K562 (cell line): Measurements from ENCODE around the gene TMTC2. TPM values are rescaled to one million over a fixed set of nuclear protein-coding genes. Genes with fewer than 3 reads are reported as not detected.

Experiments used
- ATAC-seq: fragments of 200-7000 bp; cut with Tn5 transposase; 3 replicates; pipeline ENCODE4 v1.9.1; 2020; ENCODE audit warnings: moderate library complexity
- BruUV-seq: library from RNA; stranded (reverse); fragments of 400-500 nt; replicated peaks from 2 replicates; lab custom pipeline; 2021; lab: Mats Ljungman, UMichigan
- CTCF ChIA-PET: fragments of 300-600 bp; formaldehyde crosslinking; extraction: SDS; loops from one replicate; lab custom pipeline; 2021; ENCODE audit warnings: low intra/inter-chr PET ratio; lab: Yijun Ruan, JAX
- POLR2A ChIA-PET: fragments of 300-600, 350-650 bp; sonication (Branson Sonifier 250); formaldehyde crosslinking; extraction: SDS; loops from one replicate; lab custom pipeline; 2021; ENCODE audit warnings: antibody characterized with exemption, inconsistent platforms; lab: Yijun Ruan, JAX
- DNase-seq, 4 experiments: peaks; one replicate each; pipeline versions ENCODE4 v3.0.0 to v3.0.0-alpha.2; 2011 to 2018; ENCODE audit warnings: low spot score in 3 of 4, mixed read lengths in 3 of 4; ENCODE audit errors: extremely low read depth in 1 of 4
- FAIRE-seq: peaks from 2 replicates; lab custom pipeline; 2011; peaks lifted over from hg19 to GRCh38; lab: Jason Lieb, UNC
- H2AFZ ChIP-seq: 2 replicates; pipeline ENCODE4 v1.6.0; 2011; ENCODE audit warnings: low read depth, low read length, control low read depth, inconsistent platforms
- H3K27ac ChIP-seq: fragments of 200-600 bp; 3 replicates; pipeline ENCODE4 v1.8.0; 2011; ENCODE audit warnings: low read depth, mild to moderate bottlenecking, control low read depth, inconsistent platforms, low read length, moderate library complexity, mixed read lengths; ENCODE audit errors: extremely low read depth
- H3K27me3 ChIP-seq, 2 experiments: fragments of 300-600 bp in 1 of 2; 2 replicates in 1 of 2; 3 replicates in 1 of 2; pipeline versions ENCODE4 v1.6.0 to v1.8.0; 2011; ENCODE audit warnings: inconsistent platforms in 2 of 2, low read length in 2 of 2, mild to moderate bottlenecking in 1 of 2, mixed read lengths in 1 of 2, moderate library complexity in 1 of 2; ENCODE audit not compliant: control insufficient read depth in 2 of 2, insufficient read depth in 2 of 2
- H3K36me3 ChIP-seq: fragments of 300-600 bp; 3 replicates; pipeline ENCODE4 v1.8.0; 2011; ENCODE audit warnings: mild to moderate bottlenecking, low read length, inconsistent platforms; ENCODE audit not compliant: control insufficient read depth, insufficient read depth
- H3K4me1 ChIP-seq, 2 experiments: fragments of 200-600 bp in 1 of 2; replicated peaks in 1 of 2; 2 replicates in 1 of 2; 3 replicates in 1 of 2; pipeline versions ENCODE4 v1.5.1 to v1.8.0; 2011; ENCODE audit warnings: inconsistent platforms in 2 of 2, low read length in 2 of 2, mild to moderate bottlenecking in 1 of 2, mixed read lengths in 1 of 2, moderate library complexity in 1 of 2; ENCODE audit not compliant: control insufficient read depth in 2 of 2, insufficient read depth in 2 of 2
- H3K4me2 ChIP-seq: 2 replicates; pipeline ENCODE4 v1.6.1; 2011; ENCODE audit warnings: low read length, control low read depth, inconsistent platforms, mixed read lengths; ENCODE audit not compliant: insufficient read depth
- H3K4me3 ChIP-seq: fragments of 200-600 bp; sonication (generic), shearing (Covaris generic); 2 replicates; pipeline ENCODE4 v1.5.1; 2016; ENCODE audit warnings: control low read depth, inconsistent platforms
- H3K79me2 ChIP-seq: fragments of 200-600 bp; 3 replicates; pipeline ENCODE4 v1.8.0; 2011; ENCODE audit warnings: low read length, inconsistent platforms; ENCODE audit not compliant: control insufficient read depth, insufficient read depth
- H3K9ac ChIP-seq, 2 experiments: 2 replicates each; pipeline versions ENCODE4 v1.6.0 to v1.6.1; 2011; ENCODE audit warnings: low read depth in 2 of 2, low read length in 2 of 2, control low read depth in 1 of 2, inconsistent platforms in 1 of 2, mild to moderate bottlenecking in 1 of 2, mixed read lengths in 1 of 2; ENCODE audit not compliant: insufficient read depth in 1 of 2
- H3K9me1 ChIP-seq: one replicate; pipeline ENCODE4 v1.6.0; 2011; ENCODE audit warnings: inconsistent platforms, mild to moderate bottlenecking, low read length, moderate library complexity; ENCODE audit not compliant: control insufficient read depth, insufficient read depth
- H3K9me3 ChIP-seq: replicated peaks from 2 replicates; pipeline ENCODE4 v1.5.1; 2011; ENCODE audit warnings: low read depth, low read length, inconsistent platforms; ENCODE audit not compliant: control insufficient read depth, insufficient read depth
- H4K20me1 ChIP-seq: replicated peaks from 2 replicates; pipeline ENCODE4 v1.6.1; 2011; ENCODE audit warnings: low read length, inconsistent platforms, mixed read lengths; ENCODE audit not compliant: control insufficient read depth, insufficient read depth
- CBFA2T3 ChIP-seq: fragments of 450-650 bp; IDR thresholded peaks from 2 replicates; pipeline ENCODE4 v1.6.1; 2017
- POU5F1 ChIP-seq: fragments of 150-350 bp; IDR thresholded peaks from 2 replicates; pipeline ENCODE4 v1.6.1; 2014; ENCODE audit warnings: borderline replicate concordance, low read length, low read depth, mild to moderate bottlenecking; ENCODE audit not compliant: partially characterized antibody
- RBM39 ChIP-seq: fragments of 200-400 bp; formaldehyde crosslinking; optimal IDR thresholded peaks from 2 replicates; pipeline ENCODE3; 2018; ENCODE audit warnings: low read depth, low read length
- WGBS: fragments of 100-300 bp; shearing (Covaris generic); methylation state at CpG from one replicate; pipeline ENCODE4 v1.1.6; 2016; ENCODE audit warnings: low coverage, mixed read lengths; ENCODE audit not compliant: insufficient coverage; ENCODE audit errors: missing lambda C conversion rate; 5-methylcytosine and 5-hydroxymethylcytosine counted together
- in situ Hi-C: fragments of 300-500 bp; cut with MboI; formaldehyde crosslinking; loops from 4 replicates; pipeline ENCODE4 v1.15.0; 2018; ENCODE audit warnings: inconsistent platforms, mixed read lengths
- intact Hi-C: fragments of 100-400 bp; cut with micrococcal nuclease; formaldehyde crosslinking; loops from 2 replicates; pipeline ENCODE4 v1.14.2; 2022
- polyA plus RNA-seq, 8 experiments: library from polyadenylated mRNA; depleted of rRNA in 4 of 8; stranded (reverse) in 5 of 8; unstranded in 3 of 8; fragments of >200 nt; fragmentation: Nextera tagmentation in 2 of 8; fragmentation: Illumina TruSeq in 1 of 8; extraction: Ambion mirVana in 2 of 8; extraction: Trizol in 1 of 8; gene quantifications; 2 replicates each; pipeline versions ENCODE4 v1.2.1 to v1.2.3, GENCODE V29; 2011 to 2014; ENCODE audit warnings: inconsistent platforms in 1 of 8, missing spikeins in 1 of 8
- total RNA-seq, 7 experiments: library from RNA; depleted of rRNA in 6 of 7; stranded (reverse); fragments of >200 nt in 6 of 7; fragmentation: Illumina TruSeq in 2 of 7; extraction: Trizol in 2 of 7; gene quantifications; 2 replicates each; pipeline versions ENCODE4 v1.2.1 to v1.2.3, GENCODE V29; 2011 to 2021; ENCODE audit warnings: low replicate concordance in 1 of 7
- TF ChIP-seq, protein P1 (sequence below): fragments of 250-450 bp; sonication (Bioruptor Pico); IDR thresholded peaks from 2 replicates; pipeline ENCODE4 v1.5.0; 2021; ENCODE audit warnings: mild to moderate bottlenecking, moderate library complexity
- TF ChIP-seq, protein P2 (sequence below): fragments of 450-650 bp; IDR thresholded peaks from 2 replicates; pipeline ENCODE4 v1.7.1; 2018; ENCODE audit warnings: mild to moderate bottlenecking, low read depth; ENCODE audit not compliant: partially characterized antibody

TMTC2 gene
- total and polyA plus RNA-seq, 9 of the 15 experiments (the other 6 are each of a cell fraction or from before 2014, with no cell fraction given), result 0.29 to 1.1 (median 0.55) TPM

DNA sequence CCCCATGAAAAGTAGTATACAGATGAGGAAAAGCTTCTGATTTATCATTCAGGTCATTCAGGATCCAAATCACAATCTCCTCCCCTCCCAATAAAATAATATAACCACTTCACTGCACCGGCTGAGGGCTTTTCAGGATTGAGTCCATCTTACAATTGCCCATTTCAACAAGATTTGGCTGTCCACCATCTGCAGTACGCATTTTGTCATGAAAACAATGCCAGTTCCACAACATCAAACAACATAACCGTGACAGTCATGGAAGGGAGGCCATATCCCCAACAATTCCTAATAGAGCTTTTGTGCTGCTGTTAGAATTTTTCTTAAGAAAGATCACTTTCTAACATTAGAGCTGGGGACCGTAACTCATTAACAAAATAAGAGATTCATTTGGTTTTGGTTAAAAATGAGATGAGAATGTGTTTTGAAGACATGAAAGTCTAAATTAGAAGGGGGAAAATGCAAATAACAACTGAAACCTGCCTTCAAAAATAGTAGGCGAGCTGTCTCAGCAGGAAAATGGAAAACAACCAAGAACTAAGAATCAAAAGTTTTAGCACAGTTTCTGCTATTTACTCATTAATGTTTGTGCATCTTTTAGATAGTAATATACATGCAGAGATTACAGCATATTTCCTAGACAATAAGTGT, 38.3 kb upstream of the TMTC2 start:
- no peak for FAIRE-seq
- intact Hi-C loops, result no loop called here

More for the DNA sequence above, 38.3 kb upstream of the TMTC2 start:
- no peak overlapping the region for H3K27ac ChIP-seq
- no peak for ATAC-seq
- no peaks in the 10 kb centered on the region for H3K79me2 ChIP-seq
- 0% methylated on average over 5 of the region's 5 CpGs for WGBS
- no TSS peak for BruUV-seq
- H3K4me2 ChIP-seq, result no peak overlapping the region
- no peaks in the 10 kb centered on the region for H4K20me1 ChIP-seq
- H3K4me3 ChIP-seq, result no peak overlapping the region
- POLR2A ChIA-PET, result no interaction called here
- in situ Hi-C loops, result no loop called here
- no peak overlapping the region for H2AFZ ChIP-seq
- H3K9me3 ChIP-seq, result no peaks in the 10 kb centered on the region
- H3K27me3 ChIP-seq, result no peaks in the 10 kb centered on the region
- no peaks in the 10 kb centered on the region for H3K9me1 ChIP-seq
- no peaks in the 10 kb centered on the region for H3K36me3 ChIP-seq
- no peak for TF ChIP-seq POU5F1
- TF ChIP-seq, protein P1, sequence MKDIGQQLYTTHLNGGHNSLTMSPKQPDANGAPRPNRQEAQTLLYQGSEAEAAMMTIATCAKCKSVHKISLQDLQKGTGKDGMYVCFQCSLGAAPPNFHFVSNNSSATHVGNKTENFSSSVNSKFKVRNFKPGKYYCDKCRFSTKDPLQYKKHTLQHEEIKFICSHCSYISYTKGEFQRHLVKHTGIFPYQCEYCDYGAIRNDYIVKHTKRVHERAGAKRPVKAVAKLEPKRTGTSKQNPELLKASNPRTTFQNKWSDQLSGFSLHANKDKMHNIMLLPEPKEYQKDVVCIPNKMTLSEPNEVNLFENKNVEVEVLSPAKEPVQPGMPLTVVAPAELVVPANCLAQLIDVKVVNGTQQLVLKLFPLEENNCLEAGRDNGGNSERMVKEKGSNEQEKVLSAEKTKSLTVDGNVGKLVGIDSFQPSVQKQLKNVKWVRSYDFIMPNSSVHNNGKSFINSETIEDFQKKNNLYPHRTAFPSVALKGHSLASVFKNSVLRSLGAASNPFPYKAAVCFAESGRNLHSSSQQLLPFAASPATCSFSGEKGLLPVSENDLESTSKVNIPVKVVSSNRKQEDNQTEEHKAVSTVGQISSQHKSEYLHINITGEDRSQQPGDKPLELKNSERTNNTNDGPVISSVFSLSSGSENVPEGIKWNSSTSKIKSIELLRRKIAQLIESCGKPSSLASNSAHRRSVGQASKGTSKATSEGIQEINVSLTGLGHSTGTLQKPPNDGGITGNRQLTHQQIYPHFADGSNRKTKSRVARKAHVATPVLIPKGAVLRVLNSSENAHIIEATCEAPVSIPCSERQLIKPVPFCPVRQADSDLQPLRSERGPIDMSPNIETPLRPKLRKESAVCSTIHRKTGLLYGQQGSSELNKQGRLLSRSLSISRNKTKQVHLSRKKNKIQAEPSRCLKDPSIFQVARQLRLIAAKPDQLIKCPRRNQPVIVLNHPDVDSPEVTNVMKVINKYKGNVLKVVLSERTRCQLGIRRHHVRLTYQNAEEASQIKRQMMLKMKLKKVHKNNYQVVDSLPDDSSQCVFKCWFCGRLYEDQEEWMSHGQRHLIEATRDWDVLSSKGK (CRISPR knock-in tag), result no peak
- TF ChIP-seq, protein P2, sequence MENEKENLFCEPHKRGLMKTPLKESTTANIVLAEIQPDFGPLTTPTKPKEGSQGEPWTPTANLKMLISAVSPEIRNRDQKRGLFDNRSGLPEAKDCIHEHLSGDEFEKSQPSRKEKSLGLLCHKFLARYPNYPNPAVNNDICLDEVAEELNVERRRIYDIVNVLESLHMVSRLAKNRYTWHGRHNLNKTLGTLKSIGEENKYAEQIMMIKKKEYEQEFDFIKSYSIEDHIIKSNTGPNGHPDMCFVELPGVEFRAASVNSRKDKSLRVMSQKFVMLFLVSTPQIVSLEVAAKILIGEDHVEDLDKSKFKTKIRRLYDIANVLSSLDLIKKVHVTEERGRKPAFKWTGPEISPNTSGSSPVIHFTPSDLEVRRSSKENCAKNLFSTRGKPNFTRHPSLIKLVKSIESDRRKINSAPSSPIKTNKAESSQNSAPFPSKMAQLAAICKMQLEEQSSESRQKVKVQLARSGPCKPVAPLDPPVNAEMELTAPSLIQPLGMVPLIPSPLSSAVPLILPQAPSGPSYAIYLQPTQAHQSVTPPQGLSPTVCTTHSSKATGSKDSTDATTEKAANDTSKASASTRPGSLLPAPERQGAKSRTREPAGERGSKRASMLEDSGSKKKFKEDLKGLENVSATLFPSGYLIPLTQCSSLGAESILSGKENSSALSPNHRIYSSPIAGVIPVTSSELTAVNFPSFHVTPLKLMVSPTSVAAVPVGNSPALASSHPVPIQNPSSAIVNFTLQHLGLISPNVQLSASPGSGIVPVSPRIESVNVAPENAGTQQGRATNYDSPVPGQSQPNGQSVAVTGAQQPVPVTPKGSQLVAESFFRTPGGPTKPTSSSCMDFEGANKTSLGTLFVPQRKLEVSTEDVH, result no peak
- no peak for TF ChIP-seq RBM39
- TF ChIP-seq CBFA2T3, result no peak
- DNase-seq, result no peak
- no peaks in the 10 kb centered on the region for H3K4me1 ChIP-seq
- H3K9ac ChIP-seq, result no peak overlapping the region
- CTCF ChIA-PET, result no interaction called here
